NCI-H2227 treated with DMSO at 0.1 percent for 48 hours (cell line): ENCODE results near the gene TNFRSF25.

Experiments
- DNase-seq: peaks from one replicate; lab custom pipeline; 2025; lab: John Stamatoyannopoulos, UW

TNFRSF25 gene

DNA sequence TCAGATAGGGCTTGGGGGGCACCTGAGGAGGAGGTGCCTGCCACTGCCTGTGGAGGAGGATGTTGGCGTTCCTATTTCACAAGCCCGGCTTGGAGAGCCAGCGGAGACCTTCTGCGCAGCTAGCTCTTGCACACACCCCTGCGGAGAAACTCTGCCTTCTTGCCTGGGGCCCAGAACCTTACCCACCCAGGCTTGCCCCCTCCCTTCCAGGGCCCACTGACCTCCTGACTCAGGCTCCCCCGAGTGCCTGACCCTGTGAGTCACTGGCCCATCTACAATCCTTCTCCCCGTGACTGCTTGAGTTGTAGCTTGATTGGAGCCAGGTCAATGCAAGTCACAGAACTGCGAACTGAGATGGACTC, 49.7 kb downstream of the TNFRSF25 start:
- DNase-seq: no peak

DNA sequence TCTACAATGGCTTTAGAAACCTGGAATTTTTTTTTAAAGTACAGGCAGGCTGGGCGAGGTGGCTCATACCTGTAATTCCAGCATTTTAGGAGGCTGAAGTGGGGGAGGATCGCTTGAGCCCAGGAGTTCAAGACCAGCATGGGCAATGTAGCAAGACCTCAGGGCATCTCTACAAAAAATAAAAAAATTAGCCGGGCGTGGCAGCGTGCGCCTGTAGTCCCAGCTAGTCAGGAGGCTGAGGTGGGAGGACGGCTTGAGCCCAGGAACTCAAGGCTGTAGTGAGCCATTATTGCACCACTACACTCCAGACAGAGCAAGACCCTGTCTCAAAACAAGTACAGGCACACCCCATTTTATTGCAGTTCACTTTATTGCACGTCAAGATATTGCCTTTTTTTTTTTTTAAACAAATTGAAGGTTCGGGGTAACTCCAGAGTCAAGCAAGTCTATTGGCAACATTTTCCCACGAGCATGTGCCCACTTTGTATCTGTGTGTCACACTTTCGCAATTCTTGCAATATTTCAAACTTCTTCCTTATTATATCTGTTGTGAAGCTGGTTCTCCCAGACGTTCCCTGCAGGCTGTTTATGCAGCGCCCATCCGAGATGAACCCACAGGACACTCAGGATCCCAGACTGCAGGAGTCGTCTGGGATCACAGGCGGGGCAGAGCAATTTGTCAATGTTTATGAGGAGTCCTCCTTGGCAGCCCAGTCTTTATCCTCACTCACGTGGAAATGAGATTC, 50.9 kb downstream of the TNFRSF25 start:
- no peak for DNase-seq

DNA sequence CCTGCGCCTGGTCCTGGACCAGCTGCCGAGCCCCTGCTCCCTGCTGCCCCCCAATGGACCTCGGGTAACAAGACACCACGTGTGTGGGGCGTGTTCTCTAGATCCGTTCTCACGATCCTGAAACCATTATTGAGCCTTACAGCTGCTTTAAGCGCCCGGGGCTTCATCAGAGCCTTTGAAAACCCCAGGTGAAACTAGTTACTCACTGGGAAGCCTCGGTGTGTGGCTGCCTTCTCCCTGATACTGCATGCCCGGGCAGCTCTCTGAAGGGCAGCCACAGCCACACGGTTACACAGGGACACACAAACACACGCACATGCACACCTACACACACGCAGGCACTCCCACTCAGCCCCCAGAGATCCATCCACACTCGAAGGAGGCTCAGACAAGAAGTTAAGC, 51.5 kb downstream of the TNFRSF25 start:
- no peak for DNase-seq

- DNase-seq: no peak
Measured at GRCh38 chr1:6412896-6413295, 53.1 kb downstream of the TNFRSF25 start.
